Right renal pelvis (tissue), 4 donors: ENCODE results near the gene ASB5. TPM values are rescaled to one million over a fixed set of nuclear protein-coding genes. Genes with fewer than 3 reads are reported as not detected.

Experiments used
- DNase-seq, 4 donors: peaks; one replicate each; pipeline ENCODE4 v3.0.0-alpha.2; 2013; ENCODE audit warnings: low read depth in 4 of 4, low spot score in 3 of 4, missing footprints in 1 of 4
- polyA plus RNA-seq, 4 donors: library from polyadenylated mRNA; unstranded; fragments of 120-200 nt; gene quantifications; one replicate each; pipeline ENCODE4 v1.2.1, GENCODE V29; 2013; ENCODE audit not compliant: insufficient read length in 4 of 4

Gene ASB5
- polyA plus RNA-seq, 4 donors: 0.10 to 0.21 (median 0.11) TPM

DNA sequence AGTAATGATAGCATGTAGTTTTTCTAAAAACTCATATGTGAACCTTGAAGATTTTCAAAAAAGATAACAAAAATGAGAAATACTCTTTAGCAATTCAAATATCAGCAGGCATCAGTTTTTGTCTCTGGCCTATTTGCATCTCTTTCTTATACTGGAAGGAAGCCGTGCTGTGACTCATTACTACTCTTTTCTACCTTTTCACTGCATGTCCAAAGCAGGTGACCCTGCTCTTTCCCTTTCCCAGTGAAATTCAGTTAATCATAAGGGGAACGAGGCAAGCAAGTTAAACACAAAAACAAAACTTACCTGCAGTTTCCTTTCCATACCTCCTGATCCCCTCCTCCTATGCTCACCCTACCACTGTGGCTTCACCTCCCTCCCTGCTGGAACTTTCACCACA is 83.0 kb downstream of the ASB5 start:
- DNase-seq: no peak

- no peak for DNase-seq
These were observed 84.0 kb downstream of the ASB5 start for GRCh38 chr4:176185051-176185450.

Other genes with a start within 250 kb of the ASB5 start
- gene WDR17, start 203.4 kb downstream of the ASB5 start, polyA plus RNA-seq: 1 to 10 TPM; 6.2 to 8.1 (median 7.2) TPM
- gene SPATA4, start 73.6 kb downstream of the ASB5 start, polyA plus RNA-seq: 1 to 10 TPM; 1.3 to 2.1 (median 1.6) TPM
- 100 to 1,000 TPM in 3 of 4 donors, 10 to 100 TPM in 1; 94.0 to 116 (median 107) TPM for gene SPCS3, start 50.7 kb upstream of the ASB5 start, polyA plus RNA-seq